Testis (tissue), 3 donors: ENCODE measurements around the gene ENAH. TPM values are rescaled to one million over a fixed set of nuclear protein-coding genes. Genes with fewer than 3 reads are reported as not detected.

Experiments
- DNase-seq: peaks from one replicate; pipeline ENCODE4 v3.0.0-alpha.2; 2019
- H3K27ac ChIP-seq, 2 donors: fragments of 200-600 bp; sonication (generic); one replicate each; pipeline ENCODE4 v1.5.1; 2019
- H3K27me3 ChIP-seq: fragments of 200-600 bp; sonication (generic); one replicate; pipeline ENCODE4 v1.5.1; 2019
- H3K36me3 ChIP-seq: fragments of 200-600 bp; sonication (generic); one replicate; pipeline ENCODE4 v1.5.1; 2017; ENCODE audit warnings: low read depth; ENCODE audit errors: missing control alignments
- H3K4me1 ChIP-seq: fragments of 200-600 bp; sonication (generic); one replicate; pipeline ENCODE4 v1.5.1; 2019
- H3K4me3 ChIP-seq, 2 donors: fragments of 200-600 bp; sonication (generic); one replicate each; pipeline ENCODE4 v1.5.1; 2017 to 2019
- H3K9me3 ChIP-seq: fragments of 200-600 bp; sonication (generic); one replicate; pipeline ENCODE4 v1.5.1; 2017
- POLR2A ChIP-seq: fragments of 450-650 bp; IDR thresholded peaks from one replicate; pipeline ENCODE4 v1.6.1; 2017; ENCODE audit warnings: antibody characterized with exemption, mild to moderate bottlenecking, moderate library complexity
- WGBS, 2 donors: methylation state at CpG; one replicate each; pipeline ENCODE4 v1.1.5; 2018; 5-methylcytosine and 5-hydroxymethylcytosine counted together
- intact Hi-C: fragments of 100-400 bp; cut with DNase I; formaldehyde crosslinking; loops from one replicate; pipeline ENCODE4 v1.15.1; 2023; ENCODE audit warnings: low total_unique reads
- polyA plus RNA-seq: library from polyadenylated mRNA; stranded (reverse); fragments of 350-450 nt; fragmentation: Illumina TruSeq; extraction: RNeasy Lipid Tissue Mini Kit (QIAGEN cat#74804); gene quantifications from one replicate; pipeline ENCODE4 v1.2.3, GENCODE V29; 2014; ENCODE audit warnings: low read depth, low replicate concordance; ENCODE audit not compliant: insufficient read depth
- total RNA-seq, 2 donors: library from RNA; depleted of rRNA; stranded (reverse); fragments of >200 nt; gene quantifications; one replicate each; pipeline ENCODE4 v1.2.3, GENCODE V29; 2016
- TF ChIP-seq, protein P1 (sequence below), 3 experiments: fragments of 450-650 bp in 2 of 3; fragments of 200-600 bp in 1 of 3; sonication (generic) in 1 of 3; IDR thresholded peaks; one replicate each; pipeline ENCODE4 v1.5.1; 2016 to 2019; ENCODE audit warnings: antibody characterized with exemption in 3 of 3, mild to moderate bottlenecking in 2 of 3, moderate library complexity in 1 of 3

The ENAH gene
- total and polyA plus RNA-seq, 3 donors from 2014 or later, result 84.3 to 132 (median 122) TPM

DNA sequence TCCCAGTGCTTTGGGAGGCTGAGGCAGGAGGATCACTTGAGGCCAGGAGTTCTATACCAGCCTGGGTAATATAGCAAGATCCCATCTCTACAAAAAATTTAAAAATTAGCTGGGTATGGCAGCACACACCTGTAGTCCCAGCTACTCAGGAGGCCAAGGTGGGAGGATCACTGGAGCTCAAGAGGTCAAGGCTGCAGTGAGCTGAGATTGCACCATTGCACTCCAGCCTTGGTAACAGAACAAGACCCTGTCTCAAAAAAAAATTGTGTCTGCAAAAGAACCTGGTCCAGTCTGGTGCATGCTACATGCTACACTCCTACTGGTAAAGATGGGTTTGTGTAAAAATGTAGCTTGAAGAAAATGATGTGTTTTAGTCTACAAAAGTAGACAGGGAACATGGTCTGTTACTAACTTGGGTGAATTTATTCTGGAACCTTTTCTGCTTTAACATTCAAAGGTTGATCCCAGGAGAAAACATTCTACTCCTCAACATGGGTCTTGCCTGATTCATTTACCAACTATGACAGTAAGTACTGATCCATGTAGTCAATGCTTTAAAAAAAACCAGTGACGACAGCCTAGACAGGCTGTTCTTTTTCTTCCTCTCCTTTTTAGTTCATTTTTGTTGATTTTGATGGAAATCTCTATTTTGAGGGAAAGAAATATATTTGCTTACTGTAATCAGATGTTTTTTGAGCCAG lies 32.7 kb upstream of the ENAH start:
- Histone ChIP-seq H3K4me3 (no peak overlapping the region), H3K4me1 (no peaks in the 10 kb centered on the region), H3K36me3 (no peaks in the 10 kb centered on the region), H3K27me3 (no peaks in the 10 kb centered on the region), H3K27ac (no peak overlapping the region), H3K9me3 (no peaks in the 10 kb centered on the region)
- DNase-seq, result no peak
- 79 to 80% methylated on average over 1 of the region's 1 CpG for WGBS, 2 donors
- TF ChIP-seq, protein P1, sequence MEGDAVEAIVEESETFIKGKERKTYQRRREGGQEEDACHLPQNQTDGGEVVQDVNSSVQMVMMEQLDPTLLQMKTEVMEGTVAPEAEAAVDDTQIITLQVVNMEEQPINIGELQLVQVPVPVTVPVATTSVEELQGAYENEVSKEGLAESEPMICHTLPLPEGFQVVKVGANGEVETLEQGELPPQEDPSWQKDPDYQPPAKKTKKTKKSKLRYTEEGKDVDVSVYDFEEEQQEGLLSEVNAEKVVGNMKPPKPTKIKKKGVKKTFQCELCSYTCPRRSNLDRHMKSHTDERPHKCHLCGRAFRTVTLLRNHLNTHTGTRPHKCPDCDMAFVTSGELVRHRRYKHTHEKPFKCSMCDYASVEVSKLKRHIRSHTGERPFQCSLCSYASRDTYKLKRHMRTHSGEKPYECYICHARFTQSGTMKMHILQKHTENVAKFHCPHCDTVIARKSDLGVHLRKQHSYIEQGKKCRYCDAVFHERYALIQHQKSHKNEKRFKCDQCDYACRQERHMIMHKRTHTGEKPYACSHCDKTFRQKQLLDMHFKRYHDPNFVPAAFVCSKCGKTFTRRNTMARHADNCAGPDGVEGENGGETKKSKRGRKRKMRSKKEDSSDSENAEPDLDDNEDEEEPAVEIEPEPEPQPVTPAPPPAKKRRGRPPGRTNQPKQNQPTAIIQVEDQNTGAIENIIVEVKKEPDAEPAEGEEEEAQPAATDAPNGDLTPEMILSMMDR (IDR thresholded peaks at IDR 0.05), result no peak
- no peak for TF ChIP-seq POLR2A
- intact Hi-C loops, result no loop called here

DNA sequence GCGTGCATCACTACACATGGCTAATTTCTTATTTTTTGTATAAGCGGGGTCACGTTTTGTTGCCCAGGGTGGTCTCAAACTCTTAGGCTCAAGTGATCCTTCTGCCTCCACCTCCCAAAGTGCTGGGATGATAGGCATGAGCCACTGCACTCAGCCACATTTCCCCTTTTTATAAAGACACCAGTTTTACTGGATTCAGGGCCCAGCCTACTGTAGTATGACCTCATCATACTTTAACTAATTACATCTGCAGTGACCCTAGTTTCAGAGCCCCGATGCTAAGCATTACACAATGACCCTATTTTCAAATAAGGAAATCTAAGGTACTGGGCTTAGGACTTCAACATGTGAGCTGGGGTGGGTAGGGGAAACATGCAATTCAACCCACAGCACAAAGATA lies 31.8 kb upstream of the ENAH start:
- Histone ChIP-seq H3K4me1 (no peaks in the 10 kb centered on the region), H3K4me3 (no peak overlapping the region), H3K36me3 (no peaks in the 10 kb centered on the region), H3K27me3 (no peaks in the 10 kb centered on the region), H3K27ac (no peak overlapping the region), H3K9me3 (no peaks in the 10 kb centered on the region)
- intact Hi-C loops, result no loop called here
- TF ChIP-seq, protein P1 (IDR thresholded peaks at IDR 0.05), result no peak
- no peak for TF ChIP-seq POLR2A
- no peak for DNase-seq
- WGBS, 2 donors, result 87 to 90% methylated on average over 4 of the region's 4 CpGs

DNA sequence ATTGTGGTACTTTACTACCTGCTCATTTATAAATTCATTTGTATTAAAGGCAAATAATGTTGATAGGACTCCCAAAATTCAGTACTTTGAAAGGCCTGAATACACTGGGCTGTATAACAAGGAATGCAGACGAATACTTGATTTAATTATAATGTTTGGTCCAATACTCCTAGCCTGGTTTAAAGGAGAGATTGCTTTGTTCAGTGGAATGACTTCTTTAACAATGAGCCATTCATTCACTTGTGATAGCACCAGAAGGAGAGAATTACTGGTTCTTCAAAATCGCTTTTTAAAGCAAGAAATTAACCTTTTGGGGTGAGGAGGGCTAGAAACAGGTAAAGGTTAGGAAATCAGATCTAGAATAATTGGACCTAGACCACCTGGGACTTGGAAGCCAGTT lies 28.3 kb upstream of the ENAH start:
- 49 to 71% methylated on average over 2 of the region's 2 CpGs for WGBS, 2 donors
- DNase-seq, result no peak
- Histone ChIP-seq H3K4me1 (no peaks in the 10 kb centered on the region), H3K36me3 (no peaks in the 10 kb centered on the region), H3K27me3 (no peaks in the 10 kb centered on the region), H3K27ac (no peak overlapping the region), H3K4me3 (no peak overlapping the region), H3K9me3 (no peaks in the 10 kb centered on the region)
- intact Hi-C loops, result no loop called here
- no peak for TF ChIP-seq POLR2A
- TF ChIP-seq, protein P1 (IDR thresholded peaks at IDR 0.05), result no peak

DNA sequence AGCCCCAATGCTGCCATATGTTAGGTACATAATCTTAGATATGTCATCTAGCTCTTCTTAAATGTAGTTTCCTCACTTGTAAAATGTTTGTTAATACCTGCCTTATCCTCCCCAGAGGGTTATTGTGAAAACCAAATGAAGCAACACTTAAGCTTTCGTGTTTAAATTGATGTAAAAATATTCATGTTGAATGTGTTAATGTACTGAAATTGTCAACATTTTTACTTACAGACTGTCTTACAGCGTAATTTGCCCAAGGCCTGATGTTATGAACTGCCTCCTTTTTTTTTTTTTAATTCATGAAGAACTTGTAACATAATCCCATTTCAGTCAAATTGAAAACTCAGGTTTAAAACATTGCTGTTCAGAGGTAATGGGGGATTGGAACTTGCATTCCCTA lies 25.6 kb upstream of the ENAH start:
- H3K27ac ChIP-seq, result no peak overlapping the region
- DNase-seq, result no peak
- TF ChIP-seq, protein P1 (IDR thresholded peaks at IDR 0.05), result no peak
- no peak for TF ChIP-seq POLR2A
- H3K4me1 ChIP-seq, result no peaks in the 10 kb centered on the region
- no peaks in the 10 kb centered on the region for H3K9me3 ChIP-seq
- H3K4me3 ChIP-seq, result no peak overlapping the region
- intact Hi-C loops, result no loop called here
- no peaks in the 10 kb centered on the region for H3K27me3 ChIP-seq
- whole genome bisulfite sequencing, 2 donors, result 92 to 98% methylated on average over 2 of the region's 2 CpGs
- no peaks in the 10 kb centered on the region for H3K36me3 ChIP-seq
